PC-9 (cell line): Measurements from ENCODE around the gene DDX27. TPM values are rescaled to one million over a fixed set of nuclear protein-coding genes. Genes with fewer than 3 reads are reported as not detected.

Source experiments
- BruUV-seq: library from RNA; stranded (reverse); fragments of 400-500 nt; replicated peaks from 2 replicates; lab custom pipeline; 2021; lab: Mats Ljungman, UMichigan
- CTCF ChIA-PET: fragments of 300-600 bp; sonication (Branson Sonifier 250); formaldehyde crosslinking; loops from one replicate; lab custom pipeline; 2022; ENCODE audit warnings: antibody characterized with exemption; lab: Charles Lee
- POLR2A ChIA-PET: fragments of 300-600 bp; sonication (Branson Sonifier 250); formaldehyde crosslinking; loops from one replicate; lab custom pipeline; 2022; ENCODE audit warnings: antibody characterized with exemption; ENCODE audit not compliant: unreplicated experiment; lab: Charles Lee
- DNase-seq, 2 experiments: peaks; one replicate each; pipeline versions ENCODE4 v3.0.0 to v3.0.0-alpha.2; 2015 to 2022; ENCODE audit warnings: mixed read lengths in 1 of 2
- H2AFZ ChIP-seq: fragments of 200-600 bp; sonication (generic); 2 replicates; pipeline ENCODE4 v1.8.1; 2017; ENCODE audit warnings: antibody characterized with exemption
- H3F3A ChIP-seq: fragments of 200-600 bp; sonication (generic); 2 replicates; pipeline ENCODE4 v1.8.1; 2017; ENCODE audit warnings: antibody characterized with exemption, mild to moderate bottlenecking, low read depth; ENCODE audit not compliant: insufficient read depth
- H3K27ac ChIP-seq: fragments of 200-600 bp; sonication (generic); 2 replicates; pipeline ENCODE4 v1.6.1; 2016; ENCODE audit warnings: mixed run types
- H3K27me3 ChIP-seq: fragments of 200-600 bp; sonication (generic); 2 replicates; pipeline ENCODE4 v1.6.1; 2016; ENCODE audit warnings: low read depth, mixed run types; ENCODE audit not compliant: insufficient read depth
- H3K36me3 ChIP-seq: fragments of 200-600 bp; sonication (generic); 2 replicates; pipeline ENCODE4 v1.6.1; 2016; ENCODE audit warnings: low read depth, mixed run types
- H3K4me1 ChIP-seq: fragments of 200-600 bp; sonication (generic); replicated peaks from 2 replicates; pipeline ENCODE4 v1.6.1; 2016; ENCODE audit warnings: mixed run types; ENCODE audit not compliant: insufficient read depth
- H3K4me2 ChIP-seq: fragments of 200-600 bp; sonication (generic); 2 replicates; pipeline ENCODE4 v1.6.1; 2017; ENCODE audit warnings: mixed run types
- H3K4me3 ChIP-seq: fragments of 200-600 bp; sonication (generic); 2 replicates; pipeline ENCODE4 v1.6.1; 2016; ENCODE audit warnings: mixed run types
- H3K79me2 ChIP-seq: fragments of 200-600 bp; sonication (generic); 2 replicates; pipeline ENCODE4 v1.6.1; 2017; ENCODE audit warnings: low read depth, mixed run types
- H3K9me2 ChIP-seq: fragments of 200-600 bp; sonication (generic); 2 replicates; pipeline ENCODE4 v1.8.1; 2017; ENCODE audit warnings: mild to moderate bottlenecking; ENCODE audit not compliant: insufficient read depth
- H3K9me3 ChIP-seq: fragments of 200-600 bp; sonication (generic); 2 replicates; pipeline ENCODE4 v1.8.1; 2016; ENCODE audit warnings: low read depth; ENCODE audit not compliant: insufficient read depth
- H4K20me1 ChIP-seq: fragments of 200-600 bp; sonication (generic); 2 replicates; pipeline ENCODE4 v1.8.1; 2017; ENCODE audit not compliant: insufficient read depth
- CTCF ChIP-seq: fragments of 200-600 bp; sonication (generic); conservative IDR thresholded peaks from 2 replicates; pipeline ENCODE4 v1.6.1; 2017; ENCODE audit warnings: mixed run types, antibody characterized with exemption, mild to moderate bottlenecking, moderate library complexity
- EZH2 ChIP-seq: fragments of 200-600 bp; sonication (generic); IDR thresholded peaks from 2 replicates; pipeline ENCODE4 v1.8.0; 2017; ENCODE audit warnings: antibody characterized with exemption, low read depth
- intact Hi-C: fragments of 100-400 bp; cut with micrococcal nuclease; formaldehyde crosslinking; loops from one replicate; pipeline ENCODE4 v1.10.0; 2022; ENCODE audit not compliant: unreplicated experiment
- total RNA-seq: library from RNA; stranded (reverse); gene quantifications from 2 replicates; pipeline ENCODE4 v1.2.3, GENCODE V29; 2021

The DDX27 gene
- total RNA-seq, 1 experiment from 2014 or later = 64.4 TPM

GRCh38 chr20:49276961-49277785, 58.0 kb downstream of the DDX27 start:
- Histone ChIP-seq H3K9me2 (no peaks in the 10 kb centered on the region), H2AFZ (peak overlapping the region; percentile 42), H3K27ac (peak overlapping the region; percentile 91), H3F3A (peaks cover 54% of the 10 kb centered on the region), H3K4me3 (peak overlapping the region; percentile 98), H3K27me3 (peaks cover 16% of the 10 kb centered on the region), H3K9me3 (peaks cover 24% of the 10 kb centered on the region), H4K20me1 (peaks cover 52% of the 10 kb centered on the region), H3K4me1 (peaks cover 41% of the 10 kb centered on the region), H3K79me2 (peaks cover 91% of the 10 kb centered on the region), H3K36me3 (peaks cover 62% of the 10 kb centered on the region), H3K4me2 (peak overlapping the region; percentile 88)
- TF ChIP-seq CTCF = no peak
- no peak for TF ChIP-seq EZH2
- intact Hi-C loops = loop anchor here (1.0 kb wide), 1 partner anchor 30 kb away; no protein-coding TSS in a partner anchor
- ChIA-PET POLR2A (interaction anchor here (0.6 kb wide), 2 partner anchors 68 to 241 kb away, joined by 3 to 7 read pairs; no protein-coding TSS in a partner anchor), CTCF (interaction anchor here (0.8 kb wide), 1 partner anchor 43 kb away, joined by 4 read pairs; no protein-coding TSS in a partner anchor)
- BruUV-seq = no TSS peak
- DNase-seq = no peak

- no peak for DNase-seq
- intact Hi-C loops = loop anchor here (1.0 kb wide), 2 partner anchors 46 to 89 kb away; partner anchors contain the start of gene STAU1
- TF ChIP-seq EZH2 = no peak
- peak overlapping the region; percentile 88 for H3K4me2 ChIP-seq
- POLR2A ChIA-PET = interaction anchor here (0.6 kb wide), 1 partner anchor 67 kb away, joined by 7 read pairs; no protein-coding TSS in a partner anchor
- H3K79me2 ChIP-seq = peaks cover 91% of the 10 kb centered on the region
- CTCF ChIA-PET = no interaction called here
- peaks cover 19% of the 10 kb centered on the region for H3K27me3 ChIP-seq
- peaks cover 47% of the 10 kb centered on the region for H3K4me1 ChIP-seq
- peak overlapping the region; percentile 42 for H2AFZ ChIP-seq
- peak overlapping the region; percentile 98 for H3K4me3 ChIP-seq
- H4K20me1 ChIP-seq = peaks cover 52% of the 10 kb centered on the region
- H3F3A ChIP-seq = peaks cover 56% of the 10 kb centered on the region
- no peaks in the 10 kb centered on the region for H3K9me2 ChIP-seq
- peaks cover 30% of the 10 kb centered on the region for H3K9me3 ChIP-seq
- peak overlapping the region; percentile 91 for H3K27ac ChIP-seq
- peaks cover 63% of the 10 kb centered on the region for H3K36me3 ChIP-seq
- BruUV-seq = no TSS peak
Measured at GRCh38 chr20:49277786-49278035, 58.5 kb downstream of the DDX27 start.

GRCh38 chr20:49278036-49278817, 59.0 kb downstream of the DDX27 start, which contains the start of gene ZNFX1:
Gene ZNFX1 (minus strand): TSS chr20:49278057. CDS start chr20:49275839, 2,218 bp downstream.
- ChIA-PET CTCF (no interaction called here), POLR2A (interaction anchor here (0.6 kb wide), 2 partner anchors 37 to 67 kb away, joined by 4 to 7 read pairs; no protein-coding TSS in a partner anchor)
- Histone ChIP-seq H3K36me3 (peaks cover 63% of the 10 kb centered on the region), H3K27me3 (peaks cover 20% of the 10 kb centered on the region), H4K20me1 (peaks cover 57% of the 10 kb centered on the region), H3K9me2 (no peaks in the 10 kb centered on the region), H3K4me2 (peak within 1 kb of the TSS; percentile 92), H3K4me3 (peak within 1 kb of the TSS; percentile 98), H3F3A (peaks cover 61% of the 10 kb centered on the region), H3K27ac (peak within 1 kb of the TSS; percentile 91), H2AFZ (peak within 1 kb of the TSS; percentile 77), H3K4me1 (peaks cover 52% of the 10 kb centered on the region), H3K9me3 (peaks cover 35% of the 10 kb centered on the region), H3K79me2 (peaks cover 91% of the 10 kb centered on the region)
- intact Hi-C loops = loop anchor here (1.0 kb wide), 2 partner anchors 45 to 90 kb away; partner anchors contain the start of gene STAU1
- TF ChIP-seq CTCF (no peak), EZH2 (no peak)
- no TSS peak for BruUV-seq
- peak; percentile 94 to 99 for DNase-seq
